AG04449 (cell line): Measurements from ENCODE around the gene GREB1L.

ENCODE experiments used
- CTCF ChIA-PET: fragments of 350-600 bp; formaldehyde crosslinking; extraction: SDS; loops from one replicate; lab custom pipeline; 2021; ENCODE audit warnings: antibody characterized with exemption; lab: Yijun Ruan, JAX
- POLR2A ChIA-PET: fragments of 400-600, 350-600 bp; formaldehyde crosslinking; extraction: SDS; loops from one replicate; lab custom pipeline; 2020; ENCODE audit warnings: antibody characterized with exemption, inconsistent platforms; lab: Yijun Ruan, JAX
- DNase-seq: peaks from one replicate; pipeline ENCODE4 v3.0.0-alpha.2; 2010; ENCODE audit warnings: low read depth, low spot score
- H3K4me3 ChIP-seq: 2 replicates; pipeline ENCODE4 v1.5.1; 2011; ENCODE audit warnings: low read depth, mild to moderate bottlenecking, control low read depth, low read length
- TF ChIP-seq, protein P1 (sequence below): IDR thresholded peaks from one replicate; pipeline ENCODE4 v1.5.1; 2011; ENCODE audit warnings: mild to moderate bottlenecking, moderate library complexity, low read length, control low read depth, inconsistent platforms; ENCODE audit not compliant: insufficient read depth; ENCODE audit errors: missing control alignments

GREB1L gene

DNA sequence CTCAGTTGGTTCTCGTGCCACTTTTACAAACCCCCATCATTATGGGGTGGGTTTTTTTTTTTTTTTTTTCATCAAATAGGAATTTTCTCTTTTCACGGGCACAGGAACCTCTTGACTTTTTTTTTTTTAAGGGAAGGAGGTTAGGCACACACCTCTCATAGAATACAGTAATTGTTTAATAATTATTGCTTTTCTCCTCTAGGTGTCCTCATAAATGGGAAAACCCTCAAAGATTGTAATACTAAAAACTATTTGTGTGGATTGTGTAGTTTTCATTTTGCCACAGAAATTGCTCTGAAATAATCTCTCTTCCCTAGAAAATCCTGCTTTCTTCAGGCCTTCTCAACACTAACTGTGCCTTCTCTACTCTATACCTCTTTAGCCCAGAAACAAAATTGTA, 147.3 kb downstream of the GREB1L start:
- POLR2A ChIA-PET, result no interaction called here
- no peak for DNase-seq
- CTCF ChIA-PET, result no interaction called here
- TF ChIP-seq, protein P1, sequence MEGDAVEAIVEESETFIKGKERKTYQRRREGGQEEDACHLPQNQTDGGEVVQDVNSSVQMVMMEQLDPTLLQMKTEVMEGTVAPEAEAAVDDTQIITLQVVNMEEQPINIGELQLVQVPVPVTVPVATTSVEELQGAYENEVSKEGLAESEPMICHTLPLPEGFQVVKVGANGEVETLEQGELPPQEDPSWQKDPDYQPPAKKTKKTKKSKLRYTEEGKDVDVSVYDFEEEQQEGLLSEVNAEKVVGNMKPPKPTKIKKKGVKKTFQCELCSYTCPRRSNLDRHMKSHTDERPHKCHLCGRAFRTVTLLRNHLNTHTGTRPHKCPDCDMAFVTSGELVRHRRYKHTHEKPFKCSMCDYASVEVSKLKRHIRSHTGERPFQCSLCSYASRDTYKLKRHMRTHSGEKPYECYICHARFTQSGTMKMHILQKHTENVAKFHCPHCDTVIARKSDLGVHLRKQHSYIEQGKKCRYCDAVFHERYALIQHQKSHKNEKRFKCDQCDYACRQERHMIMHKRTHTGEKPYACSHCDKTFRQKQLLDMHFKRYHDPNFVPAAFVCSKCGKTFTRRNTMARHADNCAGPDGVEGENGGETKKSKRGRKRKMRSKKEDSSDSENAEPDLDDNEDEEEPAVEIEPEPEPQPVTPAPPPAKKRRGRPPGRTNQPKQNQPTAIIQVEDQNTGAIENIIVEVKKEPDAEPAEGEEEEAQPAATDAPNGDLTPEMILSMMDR, result no peak
- H3K4me3 ChIP-seq, result no peak overlapping the region

DNA sequence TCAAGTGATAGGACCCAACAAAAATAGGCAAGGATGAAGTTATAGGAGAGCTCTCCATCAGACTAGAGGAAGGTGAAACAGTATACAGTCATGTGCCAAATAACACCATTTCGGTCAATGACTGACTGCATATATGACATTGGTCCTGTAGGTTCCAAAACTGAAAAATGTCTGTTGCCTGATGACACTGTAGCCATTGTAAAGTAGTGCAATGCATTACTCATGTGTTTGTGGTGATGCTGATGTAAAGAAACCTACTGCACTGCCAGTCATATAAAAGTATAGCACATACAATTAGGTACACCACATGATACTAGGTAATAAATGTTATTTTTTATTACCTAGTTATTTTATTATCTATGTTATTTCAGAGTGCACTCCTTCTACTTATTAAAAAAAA, 147.9 kb downstream of the GREB1L start:
- CTCF ChIA-PET, result no interaction called here
- DNase-seq, result no peak
- POLR2A ChIA-PET, result no interaction called here
- TF ChIP-seq, protein P1, result no peak
- no peak overlapping the region for H3K4me3 ChIP-seq

DNA sequence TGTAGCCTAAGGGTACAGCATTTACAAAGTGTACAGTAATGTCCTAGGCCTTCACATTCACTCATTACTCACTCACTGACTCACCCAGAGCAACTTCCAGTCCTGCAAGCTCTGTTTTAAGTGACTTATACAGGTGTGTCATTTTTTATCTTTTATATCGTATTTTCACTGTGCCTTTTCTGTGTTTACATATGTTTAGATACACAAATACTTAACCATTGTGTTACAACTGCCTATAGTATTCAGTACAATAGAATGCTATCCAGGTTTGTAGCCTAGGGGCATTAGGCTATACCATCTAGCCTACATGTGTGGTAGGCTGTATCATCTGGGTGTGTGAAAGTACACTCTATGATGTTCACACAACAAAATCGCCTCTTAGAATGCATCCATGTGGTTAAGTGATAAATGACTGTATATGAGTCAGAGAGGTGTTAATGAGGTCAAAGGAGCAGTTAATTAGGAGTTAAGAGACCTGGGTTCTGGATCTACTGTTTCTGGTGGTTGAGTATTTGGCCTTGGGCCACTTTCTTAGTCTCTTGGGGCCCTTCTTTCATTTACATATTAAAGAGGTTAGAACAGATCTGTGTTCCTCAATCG, 149.1 kb downstream of the GREB1L start:
- CTCF ChIA-PET, result no interaction called here
- no peak overlapping the region for H3K4me3 ChIP-seq
- POLR2A ChIA-PET, result interaction anchor here (0.6 kb wide), 1 partner anchor 419 kb away, joined by 3 read pairs; no protein-coding TSS in a partner anchor
- DNase-seq, result no peak
- TF ChIP-seq, protein P1, result no peak

DNA sequence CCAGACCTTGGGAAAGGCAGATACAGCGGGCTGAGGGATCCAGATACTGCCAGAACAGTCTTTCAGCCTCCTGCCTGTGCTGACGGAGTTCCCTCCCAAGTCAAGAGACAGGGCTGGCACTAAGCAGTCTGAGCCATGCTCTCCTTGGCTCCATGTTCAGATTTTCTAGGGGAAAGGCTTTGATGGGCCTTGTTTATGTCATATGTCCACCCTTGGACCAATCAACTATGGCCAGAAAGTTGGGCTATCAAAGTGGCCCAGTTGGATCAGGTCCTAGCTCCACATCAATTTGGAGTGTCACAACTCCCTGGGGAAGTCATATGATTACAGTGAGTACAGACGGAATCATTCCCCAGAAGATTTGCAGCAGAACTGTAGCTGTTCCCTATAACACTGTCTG, 152.0 kb downstream of the GREB1L start:
- no peak overlapping the region for H3K4me3 ChIP-seq
- POLR2A ChIA-PET, result no interaction called here
- TF ChIP-seq, protein P1, result no peak
- no peak for DNase-seq
- CTCF ChIA-PET, result no interaction called here

DNA sequence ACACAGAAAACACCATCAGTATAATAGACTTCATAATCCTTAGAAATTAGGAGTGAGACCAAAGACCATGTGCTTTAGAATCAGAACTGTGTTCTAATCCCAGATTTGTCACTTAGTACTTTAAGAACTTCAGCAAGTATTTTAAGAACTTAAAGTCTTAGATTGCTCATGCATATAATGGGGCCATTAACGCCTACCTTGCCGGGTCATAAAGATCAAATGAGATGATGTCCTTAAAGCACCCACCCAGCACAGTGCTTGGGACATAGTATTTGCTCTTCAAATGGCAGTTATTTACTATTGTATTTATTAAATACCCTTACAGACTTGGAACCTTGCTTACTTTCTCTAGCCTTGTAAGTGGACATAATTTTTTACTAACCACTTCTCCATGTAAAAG, 156.1 kb downstream of the GREB1L start:
- TF ChIP-seq, protein P1, result no peak
- H3K4me3 ChIP-seq, result no peak overlapping the region
- POLR2A ChIA-PET, result no interaction called here
- no peak for DNase-seq
- CTCF ChIA-PET, result interaction anchor here (1.6 kb wide), 1 partner anchor 11 kb away, joined by 4 read pairs; no protein-coding TSS in a partner anchor

DNA sequence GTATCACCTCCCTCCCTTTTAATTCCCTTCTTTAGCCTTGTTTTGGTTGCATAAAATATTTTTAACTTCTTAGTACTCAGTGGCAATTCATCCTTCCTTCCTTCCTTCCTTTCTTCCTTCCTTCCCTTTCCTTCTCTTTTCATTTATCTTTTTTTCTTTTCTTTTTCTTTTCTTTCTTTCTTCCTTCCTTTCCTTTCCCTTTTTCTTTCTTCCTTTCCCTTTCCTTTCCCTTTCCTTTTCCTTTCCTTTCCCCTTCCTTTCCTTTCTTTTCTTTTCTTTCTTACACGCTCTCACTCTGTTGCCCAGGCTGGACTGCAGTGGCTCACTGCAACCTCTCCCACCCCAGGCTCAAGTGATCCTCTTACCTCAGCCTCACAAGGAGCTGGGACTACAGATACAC, 160.2 kb downstream of the GREB1L start:
- TF ChIP-seq, protein P1, result no peak
- H3K4me3 ChIP-seq, result no peak overlapping the region
- CTCF ChIA-PET, result interaction anchor here (1.6 kb wide), 1 partner anchor 207 kb away, joined by 5 read pairs; no protein-coding TSS in a partner anchor
- no peak for DNase-seq
- POLR2A ChIA-PET, result no interaction called here
